ENCODE measurements around the gene AFG3L2. TPM values are rescaled to one million over a fixed set of nuclear protein-coding genes. Genes with fewer than 3 reads are reported as not detected.

The AFG3L2 gene
- total and polyA plus RNA-seq, 2 of the 13 experiments (the other 11 are each of a cell fraction or from before 2014, with no cell fraction given), result 28.6 to 86.9 TPM

DNA sequence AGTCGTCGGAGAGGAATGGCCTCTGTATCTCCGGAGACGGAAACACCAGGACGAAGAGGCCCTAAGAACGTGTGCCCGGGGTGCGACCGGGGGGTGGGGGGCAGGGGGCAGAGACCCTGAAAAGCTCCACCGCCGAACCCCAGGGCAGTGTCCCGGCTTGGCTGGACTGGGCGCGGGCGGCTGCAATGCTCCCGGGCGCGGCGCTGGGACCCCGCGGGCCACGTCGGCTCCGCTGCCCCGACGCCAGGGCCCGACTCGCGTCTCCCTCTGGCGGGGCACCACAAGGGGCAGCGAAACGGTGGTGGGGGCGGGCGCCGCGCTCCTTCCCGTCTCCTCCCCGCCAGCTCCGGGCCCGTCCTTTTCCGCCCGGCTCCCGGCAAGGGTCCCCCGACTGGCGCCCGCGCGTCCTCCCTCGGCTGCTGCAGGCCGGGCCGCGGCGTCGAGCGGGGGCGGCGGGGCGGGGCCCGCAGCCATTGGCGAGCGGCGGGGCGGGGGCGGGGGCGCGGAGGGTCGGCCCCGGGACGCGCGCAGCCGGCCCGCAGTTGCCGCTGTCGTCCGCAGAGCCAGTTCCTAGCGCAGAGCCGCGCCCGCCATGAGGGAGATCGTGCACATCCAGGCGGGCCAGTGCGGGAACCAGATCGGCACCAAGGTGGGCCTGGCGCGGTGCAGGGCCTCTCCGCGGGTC lies 69.2 kb downstream of the AFG3L2 start, which contains the start of gene TUBB6 (continued):
- TF ChIP-seq ZNF367 (CRISPR knock-in tag; IDR thresholded peaks at IDR 0.05; ENCODE audit: borderline replicate concordance) (no peak), HNRNPLL (IDR thresholded peaks at IDR 0.05; ENCODE audit: low read depth, low read length, poor library complexity, severe bottlenecking) (peak; percentile 50), GTF2F1 (IDR thresholded peaks at IDR 0.05; ENCODE audit: low read length) (no peak), MIER3 (CRISPR knock-in tag; IDR thresholded peaks at IDR 0.05; ENCODE audit: borderline replicate concordance) (no peak), ZFP36L1 (CRISPR knock-in tag; IDR thresholded peaks at IDR 0.05) (no peak), HCFC1 (IDR thresholded peaks at IDR 0.05; ENCODE audit: low read depth, low read length) (no peak), GATAD2A (CRISPR knock-in tag; IDR thresholded peaks at IDR 0.05) (no peak), SOX6 (IDR thresholded peaks at IDR 0.05) (no peak), SOX6 (CRISPR knock-in tag; IDR thresholded peaks at IDR 0.05) (no peak), THAP11 (CRISPR knock-in tag; IDR thresholded peaks at IDR 0.05) (no peak), POLR2G (IDR thresholded peaks at IDR 0.05; ENCODE audit: low read depth, low read length) (0 out of 2 replicates have a peak, but pooled peaks have one; percentile 24), NFYB (CRISPR knock-in tag; IDR thresholded peaks at IDR 0.05) (no peak), ARNT2 (CRISPR knock-in tag; IDR thresholded peaks at IDR 0.05; ENCODE audit: low read depth) (peak; percentile 44), MTF1 (CRISPR knock-in tag; IDR thresholded peaks at IDR 0.05) (no peak), ZNF337 (CRISPR knock-in tag; IDR thresholded peaks at IDR 0.05; ENCODE audit: borderline replicate concordance, low read depth) (no peak), RBAK (CRISPR knock-in tag; IDR thresholded peaks at IDR 0.05) (no peak), NFIC (IDR thresholded peaks at IDR 0.05; ENCODE audit: low read length) (no peak), ZFP62 (CRISPR knock-in tag; IDR thresholded peaks at IDR 0.05) (no peak), SP4 (CRISPR knock-in tag; IDR thresholded peaks at IDR 0.05) (no peak), ZNF431 (CRISPR knock-in tag; IDR thresholded peaks at IDR 0.05; ENCODE audit: borderline replicate concordance, low read depth) (no peak), ESRRA (CRISPR knock-in tag; IDR thresholded peaks at IDR 0.05; ENCODE audit: low read depth) (no peak), NBN (conservative IDR thresholded peaks at IDR 0.05) (no peak), PHF21A (CRISPR knock-in tag; IDR thresholded peaks at IDR 0.05) (no peak), CREB1 (IDR thresholded peaks at IDR 0.05) (no peak), CREB1 (CRISPR knock-in tag; IDR thresholded peaks at IDR 0.05) (no peak)
- TF ChIP-seq, protein P1, sequence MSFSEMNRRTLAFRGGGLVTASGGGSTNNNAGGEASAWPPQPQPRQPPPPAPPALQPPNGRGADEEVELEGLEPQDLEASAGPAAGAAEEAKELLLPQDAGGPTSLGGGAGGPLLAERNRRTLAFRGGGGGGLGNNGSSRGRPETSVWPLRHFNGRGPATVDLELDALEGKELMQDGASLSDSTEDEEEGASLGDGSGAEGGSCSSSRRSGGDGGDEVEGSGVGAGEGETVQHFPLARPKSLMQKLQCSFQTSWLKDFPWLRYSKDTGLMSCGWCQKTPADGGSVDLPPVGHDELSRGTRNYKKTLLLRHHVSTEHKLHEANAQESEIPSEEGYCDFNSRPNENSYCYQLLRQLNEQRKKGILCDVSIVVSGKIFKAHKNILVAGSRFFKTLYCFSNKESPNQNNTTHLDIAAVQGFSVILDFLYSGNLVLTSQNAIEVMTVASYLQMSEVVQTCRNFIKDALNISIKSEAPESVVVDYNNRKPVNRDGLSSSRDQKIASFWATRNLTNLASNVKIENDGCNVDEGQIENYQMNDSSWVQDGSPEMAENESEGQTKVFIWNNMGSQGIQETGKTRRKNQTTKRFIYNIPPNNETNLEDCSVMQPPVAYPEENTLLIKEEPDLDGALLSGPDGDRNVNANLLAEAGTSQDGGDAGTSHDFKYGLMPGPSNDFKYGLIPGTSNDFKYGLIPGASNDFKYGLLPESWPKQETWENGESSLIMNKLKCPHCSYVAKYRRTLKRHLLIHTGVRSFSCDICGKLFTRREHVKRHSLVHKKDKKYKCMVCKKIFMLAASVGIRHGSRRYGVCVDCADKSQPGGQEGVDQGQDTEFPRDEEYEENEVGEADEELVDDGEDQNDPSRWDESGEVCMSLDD (CRISPR knock-in tag; IDR thresholded peaks at IDR 0.05; ENCODE audit: borderline replicate concordance), result no peak
- TF ChIP-seq, protein P2, sequence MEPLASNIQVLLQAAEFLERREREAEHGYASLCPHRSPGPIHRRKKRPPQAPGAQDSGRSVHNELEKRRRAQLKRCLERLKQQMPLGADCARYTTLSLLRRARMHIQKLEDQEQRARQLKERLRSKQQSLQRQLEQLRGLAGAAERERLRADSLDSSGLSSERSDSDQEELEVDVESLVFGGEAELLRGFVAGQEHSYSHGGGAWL (CRISPR knock-in tag; IDR thresholded peaks at IDR 0.05), result 0 out of 2 replicates have a peak, but pooled peaks have one; percentile 35
- TF ChIP-seq, protein P3, sequence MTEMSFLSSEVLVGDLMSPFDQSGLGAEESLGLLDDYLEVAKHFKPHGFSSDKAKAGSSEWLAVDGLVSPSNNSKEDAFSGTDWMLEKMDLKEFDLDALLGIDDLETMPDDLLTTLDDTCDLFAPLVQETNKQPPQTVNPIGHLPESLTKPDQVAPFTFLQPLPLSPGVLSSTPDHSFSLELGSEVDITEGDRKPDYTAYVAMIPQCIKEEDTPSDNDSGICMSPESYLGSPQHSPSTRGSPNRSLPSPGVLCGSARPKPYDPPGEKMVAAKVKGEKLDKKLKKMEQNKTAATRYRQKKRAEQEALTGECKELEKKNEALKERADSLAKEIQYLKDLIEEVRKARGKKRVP (CRISPR knock-in tag; IDR thresholded peaks at IDR 0.05), result no peak
- TF ChIP-seq, protein P4, sequence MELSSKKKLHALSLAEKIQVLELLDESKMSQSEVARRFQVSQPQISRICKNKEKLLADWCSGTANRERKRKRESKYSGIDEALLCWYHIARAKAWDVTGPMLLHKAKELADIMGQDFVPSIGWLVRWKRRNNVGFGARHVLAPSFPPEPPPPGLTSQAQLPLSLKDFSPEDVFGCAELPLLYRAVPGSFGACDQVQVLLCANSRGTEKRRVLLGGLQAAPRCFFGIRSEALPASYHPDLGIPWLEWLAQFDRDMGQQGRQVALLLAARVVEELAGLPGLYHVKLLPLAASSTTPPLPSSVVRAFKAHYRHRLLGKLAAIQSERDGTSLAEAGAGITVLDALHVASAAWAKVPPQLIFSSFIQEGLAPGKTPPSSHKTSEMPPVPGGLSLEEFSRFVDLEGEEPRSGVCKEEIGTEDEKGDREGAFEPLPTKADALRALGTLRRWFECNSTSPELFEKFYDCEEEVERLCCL (CRISPR knock-in tag; IDR thresholded peaks at IDR 0.05; ENCODE audit: borderline replicate concordance), result no peak

Measured in HepG2 (cell line).